DND-41 (cell line): Measurements from ENCODE around the gene ZIC5.

Source experiments
- ATAC-seq: fragments of 200-7000 bp; cut with Tn5 transposase; 3 replicates; pipeline ENCODE4 v1.9.1; 2021; ENCODE audit warnings: low read depth; ENCODE audit not compliant: insufficient read depth
- DNase-seq: peaks from one replicate; pipeline ENCODE4 v3.0.0-alpha.2; 2020
- H2AFZ ChIP-seq: 2 replicates; pipeline ENCODE4 v1.6.0; 2012; ENCODE audit warnings: low read depth, low read length
- H3K27ac ChIP-seq: 2 replicates; pipeline ENCODE4 v1.5.1; 2012; ENCODE audit warnings: low read length, inconsistent platforms
- H3K27me3 ChIP-seq: fragments of 200-600 bp; sonication (generic); 2 replicates; pipeline ENCODE4 v1.6.0; 2012; ENCODE audit warnings: low read length, mild to moderate bottlenecking, inconsistent platforms; ENCODE audit not compliant: insufficient read depth, poor library complexity
- H3K36me3 ChIP-seq: 2 replicates; pipeline ENCODE4 v1.5.1; 2012; ENCODE audit warnings: low read length, inconsistent platforms; ENCODE audit not compliant: insufficient read depth
- H3K4me1 ChIP-seq: 2 replicates; pipeline ENCODE4 v1.5.1; 2012; ENCODE audit warnings: mild to moderate bottlenecking, low read length; ENCODE audit not compliant: insufficient read depth
- H3K4me2 ChIP-seq: 2 replicates; pipeline ENCODE4 v1.6.0; 2012; ENCODE audit warnings: mild to moderate bottlenecking, moderate library complexity, low read length, inconsistent platforms; ENCODE audit not compliant: insufficient read depth
- H3K4me3 ChIP-seq, 2 experiments: fragments of 200-600 bp in 1 of 2; shearing (Covaris generic) in 1 of 2; 2 replicates each; pipeline ENCODE4 v1.5.1; 2012 to 2016; ENCODE audit warnings: inconsistent platforms in 2 of 2, low read length in 2 of 2, mild to moderate bottlenecking in 2 of 2, low read depth in 1 of 2, moderate library complexity in 1 of 2
- H3K79me2 ChIP-seq: 2 replicates; pipeline ENCODE4 v1.6.0; 2012; ENCODE audit warnings: low read length, inconsistent platforms; ENCODE audit not compliant: insufficient read depth
- H3K9ac ChIP-seq: 2 replicates; pipeline ENCODE4 v1.6.0; 2012; ENCODE audit warnings: low read depth, mild to moderate bottlenecking, inconsistent platforms, low read length, moderate library complexity
- H3K9me3 ChIP-seq: 2 replicates; pipeline ENCODE4 v1.5.1; 2012; ENCODE audit warnings: low read length, moderate library complexity, mild to moderate bottlenecking, inconsistent platforms; ENCODE audit not compliant: insufficient read depth, severe bottlenecking
- H4K20me1 ChIP-seq: 2 replicates; pipeline ENCODE4 v1.6.0; 2012; ENCODE audit warnings: low read length; ENCODE audit not compliant: insufficient read depth
- EZH2 ChIP-seq: IDR thresholded peaks from 3 replicates; pipeline ENCODE4 v1.6.1; 2012; ENCODE audit warnings: borderline replicate concordance, low read depth, mild to moderate bottlenecking, moderate library complexity, low read length, inconsistent platforms; ENCODE audit not compliant: severe bottlenecking
- TF ChIP-seq, protein P1 (sequence below): IDR thresholded peaks from 2 replicates; pipeline ENCODE4 v1.5.1; 2012; ENCODE audit warnings: borderline replicate concordance, low read length, moderate library complexity, mild to moderate bottlenecking; ENCODE audit not compliant: poor library complexity, severe bottlenecking; ENCODE audit errors: extremely low read depth

The ZIC5 gene

DNA sequence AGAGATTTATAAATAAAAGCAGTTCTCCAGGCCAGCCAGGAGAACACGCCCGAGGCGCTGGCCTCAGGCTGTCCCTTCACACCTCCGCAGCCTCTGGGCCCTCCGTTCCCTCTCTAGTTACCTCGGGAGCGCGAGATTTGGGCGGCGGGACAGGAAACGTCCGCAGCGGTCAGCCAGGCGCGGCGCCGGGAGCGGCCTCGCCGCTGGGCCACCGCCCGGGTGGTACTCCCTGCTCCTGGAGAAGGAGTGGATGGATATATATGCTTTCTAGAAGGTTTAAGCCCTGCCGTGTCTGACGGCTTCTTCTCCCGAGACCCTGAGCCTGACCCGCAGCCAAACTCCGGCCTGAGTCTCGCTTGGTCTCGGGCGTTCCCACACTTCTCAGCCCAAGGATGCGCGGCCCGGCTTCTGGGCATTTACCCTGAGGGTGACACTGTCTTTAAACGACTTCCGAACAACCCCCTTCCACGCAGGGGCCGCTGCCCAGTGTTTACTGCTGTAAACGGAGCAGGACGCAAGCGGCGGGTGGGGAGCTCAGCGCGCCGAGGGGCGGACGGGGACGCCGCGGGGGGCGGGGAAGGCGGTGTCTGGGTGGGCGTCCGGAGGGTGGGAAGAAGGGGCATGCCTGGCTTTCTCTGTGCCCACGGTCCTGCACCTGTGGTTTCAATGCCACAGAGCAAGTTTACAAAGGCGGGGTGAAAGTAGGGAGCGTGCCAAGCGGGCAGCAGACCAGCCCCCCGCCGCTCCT, 8.1 kb upstream of the ZIC5 start:
- Histone ChIP-seq H3K36me3 (no peaks in the 10 kb centered on the region), H3K27me3 (peaks cover 14% of the 10 kb centered on the region), H3K9ac (peak overlapping the region; percentile 88), H3K4me3 (peak overlapping the region; percentile 40 to 62; a peak in 3 of 4 replicates), H3K4me2 (peak overlapping the region; percentile 73), H4K20me1 (no peaks in the 10 kb centered on the region; the same call in 1 of the 2 replicates), H3K79me2 (peaks cover 25% of the 10 kb centered on the region), H2AFZ (peak overlapping the region; percentile 63), H3K9me3 (no peaks in the 10 kb centered on the region), H3K4me1 (peaks cover 54% of the 10 kb centered on the region), H3K27ac (peak overlapping the region; percentile 78)
- TF ChIP-seq, protein P1, sequence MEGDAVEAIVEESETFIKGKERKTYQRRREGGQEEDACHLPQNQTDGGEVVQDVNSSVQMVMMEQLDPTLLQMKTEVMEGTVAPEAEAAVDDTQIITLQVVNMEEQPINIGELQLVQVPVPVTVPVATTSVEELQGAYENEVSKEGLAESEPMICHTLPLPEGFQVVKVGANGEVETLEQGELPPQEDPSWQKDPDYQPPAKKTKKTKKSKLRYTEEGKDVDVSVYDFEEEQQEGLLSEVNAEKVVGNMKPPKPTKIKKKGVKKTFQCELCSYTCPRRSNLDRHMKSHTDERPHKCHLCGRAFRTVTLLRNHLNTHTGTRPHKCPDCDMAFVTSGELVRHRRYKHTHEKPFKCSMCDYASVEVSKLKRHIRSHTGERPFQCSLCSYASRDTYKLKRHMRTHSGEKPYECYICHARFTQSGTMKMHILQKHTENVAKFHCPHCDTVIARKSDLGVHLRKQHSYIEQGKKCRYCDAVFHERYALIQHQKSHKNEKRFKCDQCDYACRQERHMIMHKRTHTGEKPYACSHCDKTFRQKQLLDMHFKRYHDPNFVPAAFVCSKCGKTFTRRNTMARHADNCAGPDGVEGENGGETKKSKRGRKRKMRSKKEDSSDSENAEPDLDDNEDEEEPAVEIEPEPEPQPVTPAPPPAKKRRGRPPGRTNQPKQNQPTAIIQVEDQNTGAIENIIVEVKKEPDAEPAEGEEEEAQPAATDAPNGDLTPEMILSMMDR = no peak
- TF ChIP-seq EZH2 = no peak
- DNase-seq (peak; percentile 45), ATAC-seq (peak; percentile 10; the same call in 2 of the 3 replicates)

- no peak overlapping the region for H2AFZ ChIP-seq
- no peak for TF ChIP-seq EZH2
- TF ChIP-seq, protein P1 = no peak
- H3K9me3 ChIP-seq = no peaks in the 10 kb centered on the region
- H3K9ac ChIP-seq = peak overlapping the region; percentile 23; the same call in 1 of the 2 replicates
- peaks cover 14% of the 10 kb centered on the region for H3K27me3 ChIP-seq
- peaks cover 51% of the 10 kb centered on the region for H3K4me1 ChIP-seq
- no peak for DNase-seq
- H3K4me3 ChIP-seq = peak overlapping the region in 1 of 2 experiments; percentile 52; a peak in 2 of 4 replicates
- peak overlapping the region; percentile 73 for H3K4me2 ChIP-seq
- H4K20me1 ChIP-seq = no peaks in the 10 kb centered on the region; the same call in 1 of the 2 replicates
- no peaks in the 10 kb centered on the region for H3K36me3 ChIP-seq
- H3K27ac ChIP-seq = no peak overlapping the region
- ATAC-seq = no peak
- peaks cover 22% of the 10 kb centered on the region for H3K79me2 ChIP-seq
Measured at GRCh38 chr13:99978799-99979452, 7.4 kb upstream of the ZIC5 start.

GRCh38 chr13:99977912-99978798, 6.6 kb upstream of the ZIC5 start:
- H3K9me3 ChIP-seq = no peaks in the 10 kb centered on the region
- peaks cover 43% of the 10 kb centered on the region for H3K4me1 ChIP-seq
- H3K9ac ChIP-seq = peak overlapping the region; percentile 23; the same call in 1 of the 2 replicates
- DNase-seq = peak; percentile 59
- no peaks in the 10 kb centered on the region for H3K36me3 ChIP-seq
- TF ChIP-seq EZH2 = peak; percentile 17
- TF ChIP-seq, protein P1 = no peak
- H2AFZ ChIP-seq = peak overlapping the region; percentile 8; the same call in 1 of the 2 replicates
- no peak overlapping the region for H3K27ac ChIP-seq
- no peaks in the 10 kb centered on the region; the same call in 1 of the 2 replicates for H4K20me1 ChIP-seq
- H3K4me2 ChIP-seq = peak overlapping the region; percentile 69
- peaks cover 14% of the 10 kb centered on the region for H3K79me2 ChIP-seq
- ATAC-seq = peak; percentile 31
- H3K27me3 ChIP-seq = peaks cover 14% of the 10 kb centered on the region
- H3K4me3 ChIP-seq = peak overlapping the region in 1 of 2 experiments; percentile 52; a peak in 2 of 4 replicates
